H1 (cell line): ENCODE measurements around the gene C1D. TPM values are rescaled to one million over a fixed set of nuclear protein-coding genes. Genes with fewer than 3 reads are reported as not detected.

Experiments
- EZH2 ChIP-seq: fragments of 200-600 bp; sonication (generic); IDR thresholded peaks from 2 replicates; pipeline ENCODE4 v1.7.1; 2012; ENCODE audit warnings: low read depth, mild to moderate bottlenecking, moderate library complexity, low read length, inconsistent platforms; ENCODE audit not compliant: severe bottlenecking
- HDAC2 ChIP-seq, 2 experiments: fragments of 300-600 bp in 1 of 2; sonication (generic) in 1 of 2; IDR thresholded peaks; 2 replicates each; pipeline ENCODE4 v1.6.1; 2011 to 2012; ENCODE audit warnings: low read depth in 2 of 2, low read length in 2 of 2, mild to moderate bottlenecking in 2 of 2, moderate library complexity in 2 of 2, borderline replicate concordance in 1 of 2, inconsistent platforms in 1 of 2
- USF2 ChIP-seq: IDR thresholded peaks from 2 replicates; pipeline ENCODE4 v1.6.1; 2011; ENCODE audit warnings: low read length, improper control_type of control experiment
- polyA plus RNA-seq, 7 experiments: library from polyadenylated mRNA; depleted of rRNA in 3 of 7; stranded (reverse) in 5 of 7; unstranded in 2 of 7; fragments of >200 nt in 5 of 7; fragments of 200-250 nt in 2 of 7; gene quantifications; 1 replicate in 5 of 7; 2 replicates in 1 of 7; 4 replicates in 1 of 7; pipeline versions ENCODE4 v1.2.1 to v1.2.3, GENCODE V29; 2011 to 2013; ENCODE audit warnings: missing spikeins in 2 of 7, mixed read lengths in 2 of 7
- total RNA-seq: library from RNA; stranded (reverse); fragmentation: NEBNext Ultra II Directional; extraction: Animal tissue kit (Norgen Biotek cat#: 25700); gene quantifications from 2 replicates; pipeline ENCODE4 v1.2.1, GENCODE V29; 2021

The C1D gene
- total and polyA plus RNA-seq, 2 of the 8 experiments (the other 6 are each of a cell fraction or from before 2014, with no cell fraction given) = 17.5 to 24.1 TPM

GRCh38 chr2:68057658-68058396 is 5.0 kb downstream of the C1D start (continued):
- TF ChIP-seq USF2 = no peak
- TF ChIP-seq HDAC2 (IDR thresholded peaks at IDR 0.05; ENCODE audit: borderline replicate concordance in 1 of 2, low read depth in 2 of 2, low read length in 2 of 2) = no peak
- TF ChIP-seq EZH2 = no peak
